Upper lobe of right lung (tissue), 1 donor: Measurements from ENCODE around the gene RAB6B. TPM values are rescaled to one million over a fixed set of nuclear protein-coding genes. Genes with fewer than 3 reads are reported as not detected.

Source experiments
- ATAC-seq: fragments of 200-7000 bp; cut with Tn5 transposase; one replicate; pipeline ENCODE4 v1.9.1; 2020; ENCODE audit warnings: mild to moderate bottlenecking, moderate library complexity
- DNase-seq: peaks from one replicate; pipeline ENCODE4 v3.0.0-alpha.2; 2020
- H3K27ac ChIP-seq: fragments of 200-600 bp; one replicate; pipeline ENCODE4 v1.8.0; 2022
- H3K27me3 ChIP-seq: fragments of 200-600 bp; one replicate; pipeline ENCODE4 v1.8.0; 2022; ENCODE audit warnings: mild to moderate bottlenecking
- H3K36me3 ChIP-seq: fragments of 200-600 bp; one replicate; pipeline ENCODE4 v1.8.0; 2022
- H3K4me1 ChIP-seq: fragments of 200-600 bp; one replicate; pipeline ENCODE4 v1.8.0; 2022
- H3K4me3 ChIP-seq: fragments of 200-600 bp; one replicate; pipeline ENCODE4 v1.8.0; 2022; ENCODE audit warnings: mild to moderate bottlenecking
- H3K9me3 ChIP-seq: fragments of 200-600 bp; one replicate; pipeline ENCODE4 v1.8.0; 2022
- intact Hi-C: fragments of 100-400 bp; cut with DNase I; formaldehyde crosslinking; loops from one replicate; pipeline ENCODE4 v1.11.0; 2022
- total RNA-seq: library from RNA; stranded (reverse); fragmentation: NEBNext Ultra II Directional; extraction: Animal tissue kit (Norgen Biotek cat#: 25700); gene quantifications from one replicate; pipeline ENCODE4 v1.2.1, GENCODE V29; 2021
- TF ChIP-seq, protein P1 (sequence below): fragments of 200-600 bp; IDR thresholded peaks from one replicate; pipeline ENCODE4 v1.8.0; 2022; ENCODE audit warnings: antibody characterized with exemption
- donor health status: DM: no; HTN: yes; CAD: no; lungs with severe emphysema.

The RAB6B gene
- total RNA-seq, 1 donor from 2014 or later, result 7.4 TPM

DNA sequence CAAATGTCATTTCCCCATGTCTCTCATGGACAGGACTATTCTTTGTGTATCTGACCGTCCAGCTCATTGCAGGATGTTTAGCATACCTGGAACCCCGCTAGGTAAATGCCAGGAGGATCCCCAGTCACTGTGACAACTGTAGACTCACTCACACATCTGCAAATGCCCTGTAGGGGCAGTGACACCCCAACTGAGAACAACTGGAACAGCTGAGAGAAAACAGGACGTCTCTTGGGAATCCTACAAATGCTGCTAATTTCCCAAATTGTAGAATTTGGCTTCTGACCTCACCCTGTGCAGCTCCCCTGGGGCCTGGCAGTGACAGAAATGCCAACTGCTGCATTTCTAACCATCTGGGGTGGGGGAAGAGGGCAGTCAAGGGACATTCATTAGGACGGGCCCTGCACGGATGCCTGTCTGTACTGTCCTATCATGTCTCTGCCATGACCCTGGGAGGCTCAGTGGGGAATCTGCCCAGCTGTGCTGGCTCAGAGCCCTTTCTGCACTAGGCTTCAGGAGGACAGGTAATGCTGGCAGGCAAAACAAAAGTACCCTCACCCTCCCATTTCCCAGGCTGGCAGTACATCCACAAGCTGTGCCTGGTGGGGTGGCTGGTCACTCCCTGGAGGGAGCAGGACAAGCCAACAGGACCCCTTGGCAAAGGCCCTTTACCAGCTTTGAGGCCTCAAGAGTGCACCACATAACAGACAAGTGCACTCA, 30.4 kb downstream of the RAB6B start:
- peak; percentile 25 for DNase-seq
- TF ChIP-seq, protein P1, sequence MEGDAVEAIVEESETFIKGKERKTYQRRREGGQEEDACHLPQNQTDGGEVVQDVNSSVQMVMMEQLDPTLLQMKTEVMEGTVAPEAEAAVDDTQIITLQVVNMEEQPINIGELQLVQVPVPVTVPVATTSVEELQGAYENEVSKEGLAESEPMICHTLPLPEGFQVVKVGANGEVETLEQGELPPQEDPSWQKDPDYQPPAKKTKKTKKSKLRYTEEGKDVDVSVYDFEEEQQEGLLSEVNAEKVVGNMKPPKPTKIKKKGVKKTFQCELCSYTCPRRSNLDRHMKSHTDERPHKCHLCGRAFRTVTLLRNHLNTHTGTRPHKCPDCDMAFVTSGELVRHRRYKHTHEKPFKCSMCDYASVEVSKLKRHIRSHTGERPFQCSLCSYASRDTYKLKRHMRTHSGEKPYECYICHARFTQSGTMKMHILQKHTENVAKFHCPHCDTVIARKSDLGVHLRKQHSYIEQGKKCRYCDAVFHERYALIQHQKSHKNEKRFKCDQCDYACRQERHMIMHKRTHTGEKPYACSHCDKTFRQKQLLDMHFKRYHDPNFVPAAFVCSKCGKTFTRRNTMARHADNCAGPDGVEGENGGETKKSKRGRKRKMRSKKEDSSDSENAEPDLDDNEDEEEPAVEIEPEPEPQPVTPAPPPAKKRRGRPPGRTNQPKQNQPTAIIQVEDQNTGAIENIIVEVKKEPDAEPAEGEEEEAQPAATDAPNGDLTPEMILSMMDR, result no peak

DNA sequence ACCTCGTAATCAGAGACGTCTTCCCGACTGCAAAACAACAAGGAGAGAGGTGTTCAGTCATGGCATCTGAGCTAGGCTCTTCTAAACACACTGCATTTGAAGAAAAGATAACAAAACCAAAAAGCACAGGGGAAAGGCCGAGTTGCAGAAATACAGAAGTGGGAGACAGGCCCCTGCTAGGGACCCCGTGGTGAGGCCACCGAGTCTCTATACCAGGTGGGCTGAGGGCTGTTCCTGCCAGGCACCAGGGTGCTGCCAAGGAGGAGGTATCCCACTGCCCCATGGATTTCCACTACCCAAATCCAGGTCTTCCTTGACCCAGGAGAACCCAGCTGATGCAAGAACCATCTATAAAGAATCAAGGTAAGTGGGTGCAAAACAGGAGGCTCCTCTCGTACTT, 31.1 kb downstream of the RAB6B start:
- Histone ChIP-seq H3K27me3 (no peaks in the 10 kb centered on the region), H3K4me3 (no peak overlapping the region), H3K4me1 (no peaks in the 10 kb centered on the region), H3K36me3 (no peaks in the 10 kb centered on the region), H3K27ac (no peak overlapping the region), H3K9me3 (no peaks in the 10 kb centered on the region)
- ATAC-seq (no peak), DNase-seq (peak; percentile 34)
- intact Hi-C loops, result no loop called here
- TF ChIP-seq, protein P1, result no peak

More for the DNA sequence above, 30.4 kb downstream of the RAB6B start:
- H3K36me3 ChIP-seq, result no peaks in the 10 kb centered on the region
- no peak overlapping the region for H3K4me3 ChIP-seq
- H3K27me3 ChIP-seq, result no peaks in the 10 kb centered on the region
- ATAC-seq, result no peak
- H3K9me3 ChIP-seq, result no peaks in the 10 kb centered on the region
- no peak overlapping the region for H3K27ac ChIP-seq
- intact Hi-C loops, result no loop called here
- no peaks in the 10 kb centered on the region for H3K4me1 ChIP-seq

DNA sequence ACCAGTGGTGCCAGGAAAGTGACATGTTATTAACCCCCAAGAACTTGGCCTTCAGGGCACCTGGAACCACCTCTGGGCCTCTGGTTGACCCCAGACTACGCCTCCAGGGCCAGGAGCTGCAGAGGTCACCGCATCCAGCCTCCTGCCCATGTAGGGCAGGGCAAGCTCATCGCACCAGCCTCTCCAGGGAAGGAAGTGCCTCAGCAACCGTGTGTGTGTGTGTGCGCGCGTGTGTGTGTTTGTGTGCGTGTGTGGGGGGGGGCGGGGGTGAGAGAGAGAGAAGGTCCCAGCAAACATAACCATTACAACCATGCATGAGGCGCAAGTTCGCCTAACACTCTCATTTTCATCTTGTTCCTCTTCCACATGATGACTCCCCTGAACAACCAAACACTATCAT, 31.8 kb downstream of the RAB6B start:
- intact Hi-C loops, result no loop called here
- TF ChIP-seq, protein P1, result no peak
- Histone ChIP-seq H3K4me3 (no peak overlapping the region), H3K4me1 (no peaks in the 10 kb centered on the region), H3K27ac (no peak overlapping the region), H3K27me3 (no peaks in the 10 kb centered on the region), H3K36me3 (no peaks in the 10 kb centered on the region), H3K9me3 (no peaks in the 10 kb centered on the region)
- ATAC-seq (no peak), DNase-seq (peak; percentile 12)

DNA sequence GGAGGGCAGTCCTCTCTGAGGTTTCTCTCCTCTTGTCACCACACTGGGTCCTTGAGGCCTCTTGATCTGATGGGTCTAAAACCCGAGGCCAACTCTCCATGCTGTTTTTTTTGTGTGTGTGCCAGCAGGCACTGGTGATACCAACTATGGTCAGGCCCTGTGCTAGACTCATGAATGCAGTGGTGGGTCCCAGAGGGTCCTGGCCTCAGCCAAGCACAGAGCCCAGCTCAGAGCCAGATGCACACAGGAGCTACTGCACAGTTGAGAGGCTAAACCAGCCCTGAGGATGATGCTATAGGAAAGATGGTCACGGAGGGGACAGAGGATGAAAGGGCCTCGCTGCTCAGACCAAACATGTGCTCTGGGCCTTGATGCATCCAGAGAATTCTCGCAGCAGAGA, 33.5 kb downstream of the RAB6B start:
- H3K27ac ChIP-seq, result no peak overlapping the region
- ATAC-seq (no peak), DNase-seq (peak; percentile 38)
- H3K4me1 ChIP-seq, result no peaks in the 10 kb centered on the region
- no peaks in the 10 kb centered on the region for H3K27me3 ChIP-seq
- H3K36me3 ChIP-seq, result no peaks in the 10 kb centered on the region
- H3K9me3 ChIP-seq, result no peaks in the 10 kb centered on the region
- TF ChIP-seq, protein P1, result no peak
- H3K4me3 ChIP-seq, result no peak overlapping the region
- intact Hi-C loops, result no loop called here

DNA sequence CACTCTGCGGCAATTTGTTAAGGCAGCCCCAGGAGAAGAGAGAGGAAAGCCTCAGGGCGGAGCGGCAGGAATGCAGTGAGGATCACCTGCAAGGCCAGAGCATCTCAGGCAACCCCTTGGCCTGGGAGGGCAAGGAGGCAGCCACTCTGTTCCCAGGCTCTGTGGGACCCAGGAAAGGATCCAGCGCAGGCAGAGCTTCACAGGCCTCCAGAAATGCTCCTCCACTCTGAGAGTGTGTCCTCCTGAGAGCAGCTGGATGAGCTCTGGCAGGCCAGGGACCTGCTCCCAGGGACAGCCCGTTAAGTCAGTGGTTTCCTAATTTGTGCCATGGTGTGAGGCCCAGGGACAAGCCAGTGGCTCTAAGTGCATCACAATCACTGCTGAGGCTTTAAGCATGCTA, 35.2 kb downstream of the RAB6B start:
- Histone ChIP-seq H3K9me3 (no peaks in the 10 kb centered on the region), H3K27ac (no peak overlapping the region), H3K27me3 (no peaks in the 10 kb centered on the region), H3K36me3 (no peaks in the 10 kb centered on the region), H3K4me3 (no peak overlapping the region), H3K4me1 (no peaks in the 10 kb centered on the region)
- peak; percentile 42 for DNase-seq
- no peak for ATAC-seq
- intact Hi-C loops, result no loop called here
- TF ChIP-seq, protein P1, result no peak
